GM18498 (cell line): ENCODE data around the gene TWIST2.

Experiments used
- ATAC-seq: cut with Tn5 transposase; IDR thresholded peaks from one replicate; pipeline ENCODE4 v1.9.1; 2021; ENCODE audit warnings: mild to moderate bottlenecking, moderate library complexity; ENCODE audit not compliant: unreplicated experiment

Gene TWIST2

GRCh38 chr2:238903141-238903540 is 55.3 kb downstream of the TWIST2 start:
- ATAC-seq: no peak

- no peak for ATAC-seq
Measured at GRCh38 chr2:238904177-238904576, 56.3 kb downstream of the TWIST2 start.

- no peak for ATAC-seq
Measured at GRCh38 chr2:238904716-238905115, 56.8 kb downstream of the TWIST2 start.

GRCh38 chr2:238905224-238905623 is 57.3 kb downstream of the TWIST2 start:
- ATAC-seq: no peak

DNA sequence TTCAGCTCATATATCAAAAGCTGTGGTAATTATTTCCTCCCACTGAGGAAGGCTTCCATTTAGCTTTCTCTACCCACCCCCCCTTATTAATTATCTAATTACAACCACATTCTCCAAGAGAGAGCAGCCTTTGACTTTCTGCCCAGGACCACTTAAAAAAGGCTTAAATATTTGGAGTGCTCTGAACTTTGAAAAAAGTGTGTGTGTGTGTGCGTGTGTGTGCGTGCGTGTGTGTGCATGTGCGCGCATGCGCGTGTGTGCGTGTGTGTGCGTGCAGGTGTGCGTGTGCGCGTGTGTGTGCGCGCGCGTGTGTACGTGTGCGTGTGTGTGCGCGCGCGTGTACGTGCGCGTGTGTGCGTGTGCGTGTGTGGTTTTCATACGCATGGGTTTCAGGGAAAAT is 57.8 kb downstream of the TWIST2 start:
- ATAC-seq: no peak

GRCh38 chr2:238906254-238906935 is 58.5 kb downstream of the TWIST2 start:
- no peak for ATAC-seq

GRCh38 chr2:238906936-238907716 is 59.2 kb downstream of the TWIST2 start:
- no peak for ATAC-seq

DNA sequence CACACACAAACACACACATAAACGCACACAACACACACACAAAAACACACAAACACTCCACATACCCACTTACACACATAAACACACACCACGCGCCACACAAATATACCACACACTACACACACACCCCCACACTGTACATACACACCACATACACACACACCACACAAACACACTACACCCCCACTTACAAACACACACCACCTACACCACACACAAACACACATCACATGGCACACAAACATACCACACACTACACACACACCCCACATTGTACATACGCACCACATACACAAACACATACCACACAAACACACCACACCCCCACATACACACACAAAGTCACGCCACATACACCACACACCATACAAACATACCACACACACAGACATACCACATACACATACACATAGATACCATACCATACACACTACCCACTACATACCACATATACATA is 59.9 kb downstream of the TWIST2 start:
- no peak for ATAC-seq

DNA sequence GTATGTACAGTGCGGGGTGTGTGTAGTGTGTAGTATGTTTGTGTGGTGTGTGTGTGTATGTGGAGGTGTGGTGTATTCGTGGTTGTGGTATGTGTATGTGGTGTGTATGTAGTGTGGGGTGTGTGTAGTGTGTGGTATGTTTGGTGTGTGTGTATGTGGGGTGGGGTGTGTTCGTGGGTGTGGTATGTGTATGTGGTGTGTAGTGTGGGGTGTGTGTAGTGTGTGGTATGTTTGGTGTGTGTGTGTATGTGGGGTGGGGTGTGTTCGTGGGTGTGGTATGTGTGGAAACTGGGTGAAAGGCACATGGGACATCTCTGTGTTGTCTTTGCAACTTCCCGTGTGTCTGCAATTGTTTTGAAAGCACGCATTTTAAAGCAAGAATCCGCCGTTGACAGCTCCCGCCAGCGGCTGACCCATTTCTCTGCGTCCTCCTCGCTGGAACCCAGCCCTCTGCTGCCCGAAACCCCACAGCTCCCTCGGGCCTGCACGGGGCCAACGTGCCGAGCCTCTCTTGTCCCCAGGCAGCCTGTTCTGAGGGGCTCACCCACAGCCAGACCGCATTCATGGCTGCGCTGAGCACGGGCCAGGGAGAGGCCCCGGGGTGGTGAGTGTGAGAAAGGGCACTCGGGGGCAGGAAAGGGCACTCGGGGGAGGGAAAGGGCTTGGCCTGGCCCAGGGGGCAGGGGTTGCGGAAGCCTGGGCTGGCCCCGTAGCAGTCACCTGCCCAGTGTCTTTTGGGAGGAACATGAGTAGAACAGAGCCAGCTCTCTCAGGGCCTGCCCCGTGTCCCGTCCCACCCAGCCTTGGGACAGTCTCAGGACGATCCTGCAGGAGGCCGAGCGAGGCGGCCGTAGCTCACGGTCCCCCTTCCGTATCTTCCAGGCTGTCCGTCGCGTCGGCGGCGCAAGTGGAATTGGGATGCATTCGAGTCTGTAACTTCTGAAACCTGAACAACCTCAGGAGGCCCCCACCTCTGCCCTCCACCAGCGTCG is 61.4 kb downstream of the TWIST2 start:
- ATAC-seq: no peak

- no peak for ATAC-seq
Measured at GRCh38 chr2:238910751-238911351, 63.0 kb downstream of the TWIST2 start.

GRCh38 chr2:238911376-238912227 is 63.7 kb downstream of the TWIST2 start:
- ATAC-seq: no peak

- ATAC-seq: no peak
Measured at GRCh38 chr2:238912228-238912915, 64.5 kb downstream of the TWIST2 start.

DNA sequence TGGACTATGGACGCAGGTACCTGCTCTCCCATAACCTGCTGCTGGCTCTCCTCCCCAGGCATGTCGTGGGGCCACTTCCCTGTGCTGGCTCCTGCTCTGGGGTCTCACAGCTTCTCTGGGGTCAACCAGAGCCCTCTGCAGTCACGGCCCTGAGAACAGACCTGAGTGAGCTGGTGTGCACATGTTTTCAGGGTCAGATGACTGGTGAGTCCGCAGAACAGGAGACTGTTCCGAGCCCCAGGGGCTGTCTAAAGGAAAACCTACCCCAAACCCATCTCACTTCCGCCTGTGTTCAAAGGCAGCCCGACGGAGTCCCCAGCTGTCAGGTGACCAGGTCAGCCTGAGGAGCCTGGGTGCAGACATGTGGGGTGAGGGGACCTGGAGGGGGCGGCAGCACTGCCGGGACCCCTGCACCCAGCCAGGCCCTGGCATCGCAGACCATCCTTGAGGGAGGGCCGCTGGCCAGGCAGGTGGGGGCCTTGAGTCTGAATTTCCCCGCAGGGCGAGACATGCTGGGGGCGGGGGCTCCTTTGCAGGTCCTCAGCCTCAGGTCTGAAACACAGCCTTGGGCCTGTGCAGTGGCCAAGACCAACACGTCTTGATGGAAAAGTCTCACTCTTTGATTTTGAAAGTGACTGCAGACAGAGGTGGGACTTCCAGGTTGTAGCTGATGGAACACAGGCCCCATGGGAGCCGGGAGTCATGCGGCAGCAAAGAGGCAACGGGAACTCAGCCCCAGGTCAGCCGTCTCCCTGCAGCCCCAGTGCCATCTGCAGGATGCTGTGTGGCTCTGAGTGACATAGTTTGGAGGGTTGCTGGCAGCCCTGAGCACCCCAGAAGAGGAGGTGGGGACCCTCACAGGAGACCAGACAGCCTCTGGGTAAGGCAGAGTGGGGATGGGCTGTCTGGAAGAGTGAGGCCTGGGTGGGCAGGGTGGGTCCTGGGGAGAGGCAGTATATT is 65.3 kb downstream of the TWIST2 start:
- ATAC-seq: no peak

GRCh38 chr2:238913931-238914647 is 66.2 kb downstream of the TWIST2 start:
- ATAC-seq: no peak

- no peak for ATAC-seq
Measured at GRCh38 chr2:238914648-238915015, 66.7 kb downstream of the TWIST2 start.

- no peak for ATAC-seq
Measured at GRCh38 chr2:238915196-238915595, 67.3 kb downstream of the TWIST2 start.

GRCh38 chr2:238915596-238915995 is 67.7 kb downstream of the TWIST2 start:
- no peak for ATAC-seq
